WERI-Rb-1 (cell line): ENCODE results near the gene JAKMIP2.

Source experiments
- DNase-seq: peaks from one replicate; pipeline ENCODE4 v3.0.0-alpha.2; 2020
- H3K27ac ChIP-seq: fragments of 250-450 bp; sonication (Bioruptor Pico); 2 replicates; pipeline ENCODE4 v1.5.1; 2020; ENCODE audit warnings: mild to moderate bottlenecking, moderate library complexity
- H3K27me3 ChIP-seq: fragments of 250-450 bp; sonication (Bioruptor Pico); 2 replicates; pipeline ENCODE4 v1.5.1; 2021; ENCODE audit warnings: mild to moderate bottlenecking, low read depth, moderate library complexity; ENCODE audit not compliant: insufficient read depth, severe bottlenecking
- H3K36me3 ChIP-seq: fragments of 250-450 bp; sonication (Bioruptor Pico); 2 replicates; pipeline ENCODE4 v1.5.1; 2020; ENCODE audit warnings: mild to moderate bottlenecking, moderate library complexity
- H3K4me3 ChIP-seq: 2 replicates; pipeline ENCODE4 v1.5.1; 2011; ENCODE audit warnings: low read depth, mild to moderate bottlenecking, control low read depth, low read length
- H3K9me3 ChIP-seq: fragments of 250-450 bp; sonication (Bioruptor Pico); 2 replicates; pipeline ENCODE4 v1.5.1; 2021; ENCODE audit warnings: mild to moderate bottlenecking, moderate library complexity; ENCODE audit not compliant: severe bottlenecking
- CTCF ChIP-seq: IDR thresholded peaks from 2 replicates; pipeline ENCODE4 v1.5.1; 2011; ENCODE audit warnings: low read depth, mild to moderate bottlenecking, control low read depth, inconsistent platforms, low read length

JAKMIP2 gene

GRCh38 chr5:147712019-147712418, 70.5 kb downstream of the JAKMIP2 start:
- Histone ChIP-seq H3K9me3 (no peaks in the 10 kb centered on the region), H3K27ac (no peak overlapping the region), H3K27me3 (no peaks in the 10 kb centered on the region), H3K36me3 (no peaks in the 10 kb centered on the region), H3K4me3 (no peak overlapping the region)
- TF ChIP-seq CTCF, result no peak
- no peak for DNase-seq

- no peaks in the 10 kb centered on the region for H3K27me3 ChIP-seq
- no peaks in the 10 kb centered on the region for H3K9me3 ChIP-seq
- no peaks in the 10 kb centered on the region for H3K36me3 ChIP-seq
- no peak overlapping the region for H3K4me3 ChIP-seq
- H3K27ac ChIP-seq, result no peak overlapping the region
- no peak for DNase-seq
- no peak for TF ChIP-seq CTCF
Observed at GRCh38 chr5:147711019-147711418, 71.5 kb downstream of the JAKMIP2 start.

GRCh38 chr5:147708708-147709107, 73.8 kb downstream of the JAKMIP2 start:
- H3K27ac ChIP-seq, result no peak overlapping the region
- no peaks in the 10 kb centered on the region for H3K9me3 ChIP-seq
- no peaks in the 10 kb centered on the region for H3K36me3 ChIP-seq
- no peak for DNase-seq
- H3K4me3 ChIP-seq, result no peak overlapping the region
- H3K27me3 ChIP-seq, result no peaks in the 10 kb centered on the region
- no peak for TF ChIP-seq CTCF

- TF ChIP-seq CTCF, result no peak
- no peak overlapping the region for H3K27ac ChIP-seq
- no peak overlapping the region for H3K4me3 ChIP-seq
Observed at GRCh38 chr5:147704544-147704943, 78.0 kb downstream of the JAKMIP2 start.

GRCh38 chr5:147701468-147701867, 81.1 kb downstream of the JAKMIP2 start:
- peaks cover 7% of the 10 kb centered on the region for H3K9me3 ChIP-seq
- no peak for DNase-seq
- no peaks in the 10 kb centered on the region for H3K27me3 ChIP-seq
- H3K4me3 ChIP-seq, result no peak overlapping the region
- TF ChIP-seq CTCF, result no peak
- no peak overlapping the region for H3K27ac ChIP-seq
- no peaks in the 10 kb centered on the region for H3K36me3 ChIP-seq

More at GRCh38 chr5:147704544-147704943, 78.0 kb downstream of the JAKMIP2 start:
- DNase-seq, result no peak
- Histone ChIP-seq H3K36me3 (no peaks in the 10 kb centered on the region), H3K9me3 (no peaks in the 10 kb centered on the region), H3K27me3 (no peaks in the 10 kb centered on the region)

GRCh38 chr5:147699496-147700088, 82.9 kb downstream of the JAKMIP2 start:
- Histone ChIP-seq H3K4me3 (no peak overlapping the region), H3K9me3 (peaks cover 7% of the 10 kb centered on the region), H3K27me3 (no peaks in the 10 kb centered on the region), H3K27ac (no peak overlapping the region), H3K36me3 (no peaks in the 10 kb centered on the region)
- DNase-seq, result no peak
- no peak for TF ChIP-seq CTCF
